GM12892 (cell line): ENCODE results near the gene TIGD6.

Source experiments
- POLR2A ChIP-seq: IDR thresholded peaks from 2 replicates; pipeline ENCODE4 v1.6.1; 2011; ENCODE audit warnings: low read depth, low read length, control low read depth
- POLR2AphosphoS5 ChIP-seq: IDR thresholded peaks from 2 replicates; pipeline ENCODE4 v1.6.1; 2011; ENCODE audit warnings: low read depth, low read length, control low read depth

- TF ChIP-seq POLR2AphosphoS5, result no peak
- TF ChIP-seq POLR2A, result no peak
Observed at GRCh38 chr5:150022681-150023080, 22.2 kb upstream of the TIGD6 start.
